SHP77 (cell line): ENCODE data around the gene SMIM1.
"Not testable (repeated sequence)": the region's sequence is repeated elsewhere in the genome, so short reads cannot be mapped to it uniquely, and the experiment has no call there.

ENCODE experiments used
- DNase-seq, 2 experiments: peaks; one replicate each; lab custom pipeline; 2025; lab: John Stamatoyannopoulos, UW

SMIM1 gene

DNA sequence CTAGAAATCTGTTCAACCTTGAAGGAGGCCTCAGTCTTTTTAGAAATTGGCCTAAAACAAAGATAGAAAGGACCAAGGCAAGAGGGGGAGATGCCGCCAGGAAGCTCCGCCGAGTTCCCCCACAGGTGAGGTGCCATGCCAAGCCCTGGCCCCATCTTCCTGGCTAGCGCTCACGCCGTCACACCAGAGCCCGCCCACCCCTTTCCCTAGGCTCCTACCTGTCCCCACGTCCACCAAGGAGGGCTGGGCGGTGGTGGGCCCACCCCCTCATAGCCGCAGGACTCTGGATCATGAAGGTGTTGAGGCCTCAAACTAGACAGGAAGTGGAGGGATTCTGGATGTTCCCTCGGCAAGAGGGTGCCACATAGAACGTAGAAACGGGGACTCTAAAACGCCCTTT lies 35.8 kb upstream of the SMIM1 start:
- DNase-seq, result no peak

DNA sequence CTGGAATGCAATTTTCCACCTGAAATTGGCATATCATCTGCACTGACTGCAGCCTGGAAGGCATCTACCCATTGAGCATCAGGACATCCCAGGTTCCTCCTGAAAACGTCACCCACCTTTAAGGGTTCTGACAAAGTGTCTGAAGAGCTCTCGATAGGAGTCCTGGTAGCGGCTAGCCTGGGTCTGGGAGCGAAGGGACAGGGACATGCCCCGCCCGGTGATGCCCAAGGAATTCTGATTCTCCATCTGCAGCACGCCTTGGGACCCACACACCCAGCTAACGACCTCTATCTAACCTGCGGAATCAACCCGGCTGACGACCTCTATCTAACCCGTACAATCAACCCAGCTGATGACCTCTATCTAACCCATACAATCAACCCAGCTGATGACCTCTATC lies 33.6 kb upstream of the SMIM1 start:
- no peak for DNase-seq

DNA sequence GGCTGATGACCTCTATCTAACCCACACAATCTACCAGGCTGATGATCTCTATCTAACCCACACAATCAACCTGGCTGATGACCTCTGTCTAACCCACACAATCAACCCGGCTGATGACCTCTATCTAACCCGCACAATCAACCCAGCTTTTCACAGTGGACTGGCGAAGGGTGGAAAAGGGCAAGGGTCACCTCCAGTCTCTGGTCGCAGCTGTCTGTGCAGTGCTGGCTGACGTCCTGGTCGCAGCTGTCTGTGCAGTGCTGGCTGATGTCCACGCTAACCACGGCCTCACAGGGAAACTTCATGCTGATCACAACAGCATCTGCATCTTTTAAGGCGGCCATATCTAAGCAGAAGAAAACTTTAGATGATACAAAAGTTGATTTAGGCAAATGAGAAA lies 32.5 kb upstream of the SMIM1 start:
- no peak for DNase-seq

GRCh38 chr1:3740752-3741151 lies 31.8 kb upstream of the SMIM1 start:
- no peak for DNase-seq

GRCh38 chr1:3741566-3742438 lies 30.7 kb upstream of the SMIM1 start:
- DNase-seq, result no peak

GRCh38 chr1:3742439-3743298 lies 29.9 kb upstream of the SMIM1 start:
- DNase-seq, result no peak

GRCh38 chr1:3743421-3743820 lies 29.1 kb upstream of the SMIM1 start:
- DNase-seq, result no peak

GRCh38 chr1:3743826-3744225 lies 28.7 kb upstream of the SMIM1 start:
- DNase-seq, result no peak

DNA sequence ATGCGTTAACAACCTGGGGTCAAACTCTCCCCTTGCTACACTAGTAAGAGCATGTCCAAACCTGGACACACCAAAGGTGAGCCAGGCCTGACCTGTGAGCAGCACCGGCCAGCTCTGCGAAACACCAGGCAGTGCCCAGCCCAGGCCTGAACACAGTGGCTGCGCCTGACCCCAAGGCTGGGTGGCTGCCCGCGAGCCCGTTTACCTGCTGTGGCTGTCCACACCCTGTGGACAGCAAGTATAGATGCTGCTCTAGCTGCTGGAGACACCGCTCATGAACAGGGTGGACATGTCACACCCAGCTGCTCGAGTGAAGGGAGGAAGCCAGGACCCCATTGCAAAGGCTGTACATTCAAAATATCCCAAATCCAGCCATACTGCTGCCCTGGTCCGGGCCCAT lies 27.9 kb upstream of the SMIM1 start:
- DNase-seq, result no peak

DNA sequence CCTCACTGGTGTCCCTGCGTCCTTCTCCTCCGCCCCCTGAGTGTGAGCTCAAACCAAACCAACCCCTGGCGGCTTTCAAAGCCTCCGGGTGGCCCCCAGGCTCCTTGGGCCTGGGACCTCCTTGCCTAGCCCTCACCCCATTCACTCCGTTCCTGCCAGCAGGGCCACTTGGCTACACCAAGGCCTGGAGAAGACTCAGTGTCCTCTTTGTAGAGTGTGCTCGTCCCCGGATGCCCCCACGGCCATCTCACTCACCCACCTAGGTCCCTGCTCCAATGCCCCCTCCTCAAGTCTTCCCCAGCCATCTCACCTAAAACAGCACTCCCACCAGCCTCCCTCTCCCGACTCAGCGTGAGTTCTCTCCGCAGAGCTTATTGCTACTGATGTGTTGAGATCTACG lies 27.5 kb upstream of the SMIM1 start:
- DNase-seq, result no peak

DNA sequence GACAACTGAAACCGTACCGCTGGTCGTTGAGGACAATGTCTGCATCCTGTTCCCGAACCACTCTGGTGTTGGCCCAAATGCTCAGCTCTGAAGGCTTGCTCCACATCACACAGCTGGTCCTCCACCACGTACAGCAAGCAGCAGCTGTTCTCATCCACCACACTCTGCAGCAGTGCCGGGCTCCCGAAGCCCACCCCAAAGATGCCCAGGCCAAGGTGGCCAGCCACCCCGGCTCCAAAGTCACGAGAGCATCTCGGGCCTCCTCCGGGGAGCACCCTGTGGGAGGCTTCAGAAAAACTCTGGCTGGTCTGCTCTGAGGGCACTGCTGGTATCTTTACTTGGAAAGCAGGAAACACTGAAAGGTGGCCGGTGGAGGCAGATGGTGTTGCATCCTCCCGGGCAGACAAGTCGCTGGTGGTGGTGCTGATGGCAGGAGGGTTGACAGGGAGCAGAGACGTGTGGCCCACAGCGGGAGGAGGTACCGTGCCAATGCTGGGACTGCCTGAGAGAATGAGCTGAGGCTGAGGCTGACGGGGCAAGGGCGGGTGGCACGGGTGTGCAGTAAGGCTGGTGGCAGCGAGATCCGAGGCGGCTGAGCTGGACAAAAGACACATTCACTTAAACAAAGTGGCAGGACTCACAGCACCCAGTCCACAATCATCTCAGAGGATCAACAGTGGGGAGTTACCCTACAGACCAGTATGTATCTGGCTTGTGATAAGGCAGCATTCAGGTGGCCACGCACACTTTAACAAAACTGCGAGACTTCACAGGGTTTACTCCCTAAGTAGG lies 26.8 kb upstream of the SMIM1 start:
- DNase-seq, result no peak

GRCh38 chr1:3746389-3746829 lies 26.1 kb upstream of the SMIM1 start:
- peak in 1 of 2 experiments; percentile 38 for DNase-seq

DNA sequence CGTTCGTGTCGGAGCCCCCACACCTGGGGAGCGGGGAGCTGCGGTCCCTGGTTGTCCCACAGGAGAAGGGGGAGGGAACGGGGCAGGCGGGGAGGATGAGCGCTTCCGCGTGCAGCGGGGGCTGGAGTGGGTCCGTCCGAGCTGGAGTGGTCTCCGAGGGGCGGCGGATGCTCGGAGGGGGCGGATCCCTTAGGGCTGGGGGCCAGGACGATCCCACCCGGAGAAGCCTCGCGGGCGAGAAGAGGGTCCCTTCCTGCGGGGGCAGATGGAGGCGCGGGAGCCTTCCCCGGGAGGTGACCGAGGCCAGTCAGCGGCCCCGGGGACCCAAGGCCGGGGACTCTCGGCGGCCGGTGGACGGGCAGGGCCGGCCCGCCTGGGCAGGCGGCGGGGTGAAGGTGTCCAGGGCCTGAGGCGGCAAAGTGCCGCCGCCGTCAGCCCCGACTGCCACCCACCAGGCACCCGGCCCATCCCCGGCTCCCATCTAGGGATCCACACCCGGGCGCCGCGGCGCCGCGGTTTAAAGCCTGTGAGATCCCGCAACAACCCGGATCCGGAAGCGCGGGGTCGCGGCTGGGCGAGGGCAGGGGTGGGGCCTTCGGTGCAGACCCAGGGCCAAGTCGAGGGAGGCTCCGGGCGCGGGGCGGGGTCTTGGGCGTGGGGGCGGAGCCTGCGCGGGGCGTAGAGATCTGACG lies 25.6 kb upstream of the SMIM1 start:
- peak; percentile 78 to 88 for DNase-seq

- DNase-seq, result no peak
These were observed 25.1 kb upstream of the SMIM1 start for GRCh38 chr1:3747522-3747848.

DNA sequence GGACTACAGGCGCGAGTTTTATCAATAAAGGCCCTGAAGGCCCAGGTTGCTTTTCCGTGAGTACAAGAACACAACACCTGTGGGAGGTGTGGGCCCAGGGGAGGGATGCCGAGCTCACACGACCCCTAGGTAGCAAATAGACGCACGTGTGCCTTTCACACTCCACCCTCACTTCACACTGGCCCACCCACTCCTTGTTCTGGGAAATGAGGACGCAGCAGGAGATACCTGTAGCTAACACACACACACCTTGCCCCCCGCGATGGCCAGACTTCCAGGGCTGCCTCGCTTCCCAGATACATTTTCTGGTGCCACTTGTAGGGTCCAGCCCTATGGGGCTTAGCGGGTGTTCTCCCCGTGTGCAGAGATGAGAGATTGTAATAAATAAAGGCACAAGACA lies 24.6 kb upstream of the SMIM1 start:
- DNase-seq, result no peak

DNA sequence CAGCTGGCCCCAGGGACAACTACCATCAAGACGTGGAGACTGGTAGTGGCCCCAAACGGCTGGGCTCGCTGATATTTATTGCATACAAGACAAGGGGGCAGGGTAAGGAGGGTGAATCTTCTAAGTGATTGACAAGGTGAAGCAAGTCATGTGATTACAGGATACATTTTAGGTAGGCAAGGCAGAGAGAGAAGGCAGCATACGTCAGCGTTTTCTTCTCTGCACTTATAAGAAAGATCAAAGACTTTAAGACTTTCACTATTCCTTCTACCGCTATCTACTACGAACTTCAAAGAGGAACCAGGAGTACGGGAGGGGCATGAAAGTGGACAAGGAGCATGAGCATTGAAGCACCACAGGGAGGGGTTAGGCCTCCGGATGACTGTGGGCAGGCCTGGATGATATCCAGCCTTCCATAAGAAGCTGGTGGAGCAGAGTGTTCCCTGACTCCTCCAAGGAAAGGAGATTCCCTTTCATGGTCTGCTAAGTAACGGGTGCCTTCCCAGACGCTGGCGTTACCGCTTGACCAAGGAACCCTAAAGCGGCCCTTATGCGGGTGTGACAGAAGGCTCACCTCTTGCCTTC lies 24.1 kb upstream of the SMIM1 start:
- DNase-seq, result not testable (repeated sequence)

DNA sequence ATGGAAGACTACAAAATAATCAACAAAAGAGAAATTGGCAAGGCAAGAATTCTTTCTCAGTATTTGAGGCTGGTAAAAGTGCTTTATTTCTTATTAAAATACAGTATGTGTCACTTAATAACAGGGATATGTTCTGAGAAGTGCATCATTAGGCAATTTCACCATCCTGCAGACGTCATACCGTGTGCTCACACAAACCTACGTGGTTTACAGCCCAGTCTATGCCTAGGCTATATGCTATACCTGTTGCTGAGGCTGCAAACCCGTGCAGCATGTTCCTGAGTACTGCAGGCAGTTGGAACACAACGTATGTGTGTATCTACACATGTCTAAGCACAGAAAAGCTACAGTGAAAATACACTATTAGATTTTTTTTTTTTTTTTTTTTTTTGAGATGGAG lies 23.0 kb upstream of the SMIM1 start:
- DNase-seq, result no peak

DNA sequence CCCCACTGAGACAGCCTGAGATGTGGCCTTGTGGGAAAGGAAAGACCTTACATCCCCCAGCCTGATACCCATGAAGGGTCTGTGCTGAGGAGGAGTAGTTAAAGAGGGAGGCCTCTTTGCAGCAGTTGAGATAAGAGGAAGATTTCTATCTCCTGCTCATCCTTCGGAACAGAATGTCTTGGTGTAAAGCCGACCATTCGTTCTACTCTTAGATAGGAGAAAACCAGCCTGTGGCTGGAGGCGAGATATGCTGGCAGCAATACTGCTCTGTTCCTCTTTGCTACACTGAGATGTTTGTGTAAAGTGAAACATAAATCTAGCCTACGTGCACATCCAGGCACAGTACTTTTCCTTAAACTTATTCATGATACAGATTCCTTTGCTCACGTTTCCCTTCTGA lies 21.8 kb upstream of the SMIM1 start:
- no peak for DNase-seq

DNA sequence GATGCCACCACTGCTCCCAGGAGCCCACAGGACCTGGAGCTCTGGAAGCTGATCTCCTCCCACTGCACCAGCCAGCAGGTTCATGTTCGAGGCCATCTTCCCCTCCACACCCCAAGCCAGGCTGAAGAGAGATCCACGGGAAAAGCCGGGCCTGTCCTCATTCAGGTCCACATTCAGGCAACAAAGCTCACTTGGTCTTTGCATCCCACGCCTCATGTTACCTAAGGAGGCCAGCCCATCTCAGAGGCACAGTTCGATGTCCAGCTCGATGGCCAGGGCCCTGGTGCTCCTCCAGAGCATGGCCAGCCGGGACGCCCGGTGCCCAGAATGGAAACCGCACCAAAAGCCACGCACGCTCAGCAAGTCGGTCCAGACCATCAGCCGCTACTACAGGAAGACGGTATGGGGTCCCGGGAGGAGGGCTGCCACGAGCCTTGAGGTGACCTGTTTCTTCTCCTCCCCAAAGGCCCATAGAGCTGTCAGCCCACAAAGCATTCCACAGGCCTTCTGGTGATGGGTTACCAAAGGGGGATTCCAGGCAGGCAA lies 20.1 kb upstream of the SMIM1 start, which contains the start of gene CCDC27:
CCDC27 (plus strand) TSS at position 51 of the 546 bp plus-strand sequence; CDS start at position 83, 32 bp downstream.
- no peak for DNase-seq

DNA sequence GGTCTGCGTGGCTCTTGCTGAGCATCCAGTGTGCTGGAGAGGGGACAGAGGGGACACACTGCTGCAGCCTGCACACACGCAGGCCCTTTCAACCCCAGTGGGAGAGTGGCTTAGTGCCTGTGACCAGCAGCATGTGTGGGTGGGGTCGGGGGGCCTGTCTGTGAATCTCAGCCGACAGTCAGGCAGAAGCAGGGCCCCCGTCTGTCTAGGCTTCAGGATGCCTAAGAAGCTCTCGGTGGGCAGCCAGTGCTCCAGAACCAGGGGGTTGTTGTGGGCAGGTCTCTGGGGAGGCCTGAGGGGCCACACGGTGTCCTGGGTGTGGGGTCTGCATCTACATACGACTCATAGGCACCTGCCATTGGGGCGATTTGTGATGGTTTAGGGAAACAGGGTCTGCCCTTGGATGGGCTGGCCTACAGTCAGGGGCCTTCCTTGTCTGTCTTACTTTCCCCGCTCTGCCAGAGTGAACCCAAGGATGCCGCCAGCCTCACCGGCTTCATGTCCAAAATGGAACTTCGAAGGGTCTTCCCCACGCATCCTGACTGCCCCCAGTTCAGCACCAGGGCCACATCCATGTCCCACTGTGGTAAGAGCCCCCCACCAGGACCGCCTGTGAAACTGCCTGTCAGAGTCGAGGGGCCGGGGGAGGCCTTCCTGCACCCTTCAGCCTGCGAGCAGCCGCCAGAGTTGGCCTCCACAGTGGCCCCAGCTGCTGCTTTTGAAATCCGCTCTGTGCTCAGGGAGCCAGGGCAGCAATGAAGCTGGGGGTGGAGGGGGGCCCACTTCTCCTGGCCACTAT lies 18.7 kb upstream of the SMIM1 start:
- no peak for DNase-seq
